ENCODE results near the gene DTWD2.
"Not testable (repeated sequence)": the region's sequence is repeated elsewhere in the genome, so short reads cannot be mapped to it uniquely, and the experiment has no call there.

The DTWD2 gene

GRCh38 chr5:118953652-118954005 lies 34.7 kb downstream of the DTWD2 start:
- no peak overlapping the region for H3K4me3 ChIP-seq
- no peaks in the 10 kb centered on the region for H3K36me3 ChIP-seq (replicated peaks)
- no peaks in the 10 kb centered on the region for H3K9me3 ChIP-seq
- in situ Hi-C loops (cut with MboI; ENCODE audit: low sequenced_read_pairs) = no loop called here
- H3K4me1 ChIP-seq = no peaks in the 10 kb centered on the region
- no peak for DNase-seq (ENCODE audit: low spot score in 2 of 2)
- H3K27me3 ChIP-seq (ENCODE audit: low read depth) = no peaks in the 10 kb centered on the region

- in situ Hi-C loops (cut with MboI; ENCODE audit: low sequenced_read_pairs) = no loop called here
- Histone ChIP-seq H3K27me3 (ENCODE audit: low read depth) (no peaks in the 10 kb centered on the region), H3K4me3 (no peak overlapping the region), H3K4me1 (no peaks in the 10 kb centered on the region), H3K36me3 (replicated peaks) (no peaks in the 10 kb centered on the region), H3K9me3 (no peaks in the 10 kb centered on the region)
- no peak for DNase-seq (ENCODE audit: low spot score in 2 of 2)
Observed at GRCh38 chr5:118952992-118953651, 35.2 kb downstream of the DTWD2 start.

- in situ Hi-C loops (cut with MboI; ENCODE audit: low sequenced_read_pairs); H3K9me3 ChIP-seq; H3K27me3 ChIP-seq (ENCODE audit: low read depth); H3K36me3 ChIP-seq (replicated peaks); H3K4me3 ChIP-seq; DNase-seq (ENCODE audit: low spot score in 2 of 2); H3K4me1 ChIP-seq: not testable (repeated sequence)
Observed at GRCh38 chr5:118952306-118952705, 36.0 kb downstream of the DTWD2 start.

GRCh38 chr5:118950354-118950753 lies 38.0 kb downstream of the DTWD2 start:
- H3K9me3 ChIP-seq; H3K27me3 ChIP-seq (ENCODE audit: low read depth); H3K36me3 ChIP-seq (replicated peaks); H3K4me1 ChIP-seq; in situ Hi-C loops (cut with MboI; ENCODE audit: low sequenced_read_pairs); DNase-seq (ENCODE audit: low spot score in 2 of 2); H3K4me3 ChIP-seq: not testable (repeated sequence)

GRCh38 chr5:118946138-118946800 lies 42.1 kb downstream of the DTWD2 start:
- H3K4me3 ChIP-seq = no peak overlapping the region
- H3K36me3 ChIP-seq (replicated peaks) = no peaks in the 10 kb centered on the region
- H3K9me3 ChIP-seq = no peaks in the 10 kb centered on the region
- H3K4me1 ChIP-seq = no peaks in the 10 kb centered on the region
- no peak for DNase-seq (ENCODE audit: low spot score in 2 of 2)
- H3K27me3 ChIP-seq (ENCODE audit: low read depth) = no peaks in the 10 kb centered on the region
- in situ Hi-C loops (cut with MboI; ENCODE audit: low sequenced_read_pairs) = no loop called here

GRCh38 chr5:118937393-118938061 lies 50.8 kb downstream of the DTWD2 start:
- H3K4me1 ChIP-seq = peaks cover 2% of the 10 kb centered on the region; the same call in 1 of the 2 replicates
- no peak overlapping the region for H3K4me3 ChIP-seq
- in situ Hi-C loops (cut with MboI; ENCODE audit: low sequenced_read_pairs) = no loop called here
- peak; percentile 29 to 39 for DNase-seq (ENCODE audit: low spot score in 2 of 2)
- no peaks in the 10 kb centered on the region for H3K9me3 ChIP-seq
- no peaks in the 10 kb centered on the region for H3K36me3 ChIP-seq (replicated peaks)
- no peaks in the 10 kb centered on the region for H3K27me3 ChIP-seq (ENCODE audit: low read depth)

- Histone ChIP-seq H3K27me3 (ENCODE audit: low read depth) (no peaks in the 10 kb centered on the region), H3K4me3 (no peak overlapping the region), H3K4me1 (peaks cover 16% of the 10 kb centered on the region), H3K36me3 (replicated peaks) (no peaks in the 10 kb centered on the region), H3K9me3 (no peaks in the 10 kb centered on the region)
- DNase-seq (ENCODE audit: low spot score in 2 of 2) = no peak
- in situ Hi-C loops (cut with MboI; ENCODE audit: low sequenced_read_pairs) = no loop called here
Observed at GRCh38 chr5:118933703-118934102, 54.6 kb downstream of the DTWD2 start.

GRCh38 chr5:118931564-118931963 lies 56.8 kb downstream of the DTWD2 start:
- H3K27me3 ChIP-seq (ENCODE audit: low read depth) = no peaks in the 10 kb centered on the region
- no peaks in the 10 kb centered on the region for H3K9me3 ChIP-seq
- no peaks in the 10 kb centered on the region for H3K36me3 ChIP-seq (replicated peaks)
- H3K4me3 ChIP-seq = no peak overlapping the region
- peaks cover 14% of the 10 kb centered on the region for H3K4me1 ChIP-seq
- no peak for DNase-seq (ENCODE audit: low spot score in 2 of 2)
- in situ Hi-C loops (cut with MboI; ENCODE audit: low sequenced_read_pairs) = no loop called here

GRCh38 chr5:118924006-118924389 lies 64.3 kb downstream of the DTWD2 start:
- no peak overlapping the region for H3K4me3 ChIP-seq
- H3K9me3 ChIP-seq = no peaks in the 10 kb centered on the region
- no peak for DNase-seq (ENCODE audit: low spot score in 2 of 2)
- H3K27me3 ChIP-seq (ENCODE audit: low read depth) = no peaks in the 10 kb centered on the region
- in situ Hi-C loops (cut with MboI; ENCODE audit: low sequenced_read_pairs) = no loop called here
- H3K36me3 ChIP-seq (replicated peaks) = no peaks in the 10 kb centered on the region
- peaks cover 9% of the 10 kb centered on the region for H3K4me1 ChIP-seq

- Histone ChIP-seq H3K4me1 (peaks cover 9% of the 10 kb centered on the region), H3K4me3 (no peak overlapping the region), H3K9me3 (no peaks in the 10 kb centered on the region), H3K36me3 (replicated peaks) (no peaks in the 10 kb centered on the region), H3K27me3 (ENCODE audit: low read depth) (no peaks in the 10 kb centered on the region)
- no peak for DNase-seq (ENCODE audit: low spot score in 2 of 2)
- in situ Hi-C loops (cut with MboI; ENCODE audit: low sequenced_read_pairs) = no loop called here
Observed at GRCh38 chr5:118923295-118924005, 64.9 kb downstream of the DTWD2 start.

GRCh38 chr5:118921866-118922265 lies 66.5 kb downstream of the DTWD2 start:
- Histone ChIP-seq H3K4me1 (peaks cover 9% of the 10 kb centered on the region), H3K4me3 (no peak overlapping the region), H3K36me3 (replicated peaks) (no peaks in the 10 kb centered on the region), H3K9me3 (no peaks in the 10 kb centered on the region), H3K27me3 (ENCODE audit: low read depth) (no peaks in the 10 kb centered on the region)
- in situ Hi-C loops (cut with MboI; ENCODE audit: low sequenced_read_pairs) = no loop called here
- DNase-seq (ENCODE audit: low spot score in 2 of 2) = peak in 1 of 2 experiments; percentile 48

GRCh38 chr5:118919016-118919415 lies 69.3 kb downstream of the DTWD2 start:
- no peak overlapping the region for H3K4me3 ChIP-seq
- H3K4me1 ChIP-seq = peaks cover 9% of the 10 kb centered on the region
- H3K27me3 ChIP-seq (ENCODE audit: low read depth) = no peaks in the 10 kb centered on the region
- H3K36me3 ChIP-seq (replicated peaks) = no peaks in the 10 kb centered on the region
- DNase-seq (ENCODE audit: low spot score in 2 of 2) = peak; percentile 9 to 71
- H3K9me3 ChIP-seq = no peaks in the 10 kb centered on the region
- in situ Hi-C loops (cut with MboI; ENCODE audit: low sequenced_read_pairs) = no loop called here

- H3K27me3 ChIP-seq (ENCODE audit: low read depth) = no peaks in the 10 kb centered on the region
- in situ Hi-C loops (cut with MboI; ENCODE audit: low sequenced_read_pairs) = no loop called here
- H3K9me3 ChIP-seq = no peaks in the 10 kb centered on the region
- no peak overlapping the region for H3K4me3 ChIP-seq
- H3K4me1 ChIP-seq = peaks cover 9% of the 10 kb centered on the region
- DNase-seq (ENCODE audit: low spot score in 2 of 2) = no peak
- H3K36me3 ChIP-seq (replicated peaks) = no peaks in the 10 kb centered on the region
Observed at GRCh38 chr5:118918232-118918631, 70.1 kb downstream of the DTWD2 start.

- H3K4me3 ChIP-seq; H3K4me1 ChIP-seq; in situ Hi-C loops (cut with MboI; ENCODE audit: low sequenced_read_pairs); H3K36me3 ChIP-seq (replicated peaks); DNase-seq (ENCODE audit: low spot score in 2 of 2); H3K9me3 ChIP-seq; H3K27me3 ChIP-seq (ENCODE audit: low read depth): not testable (repeated sequence)
Observed at GRCh38 chr5:118907536-118907935, 80.8 kb downstream of the DTWD2 start.
